GM20000 (cell line): Measurements from ENCODE around the gene ABCE1.

ENCODE experiments used
- DNase-seq: peaks from one replicate; pipeline ENCODE4 v3.0.0; 2012; ENCODE audit warnings: low spot score
- CTCF ChIP-seq: IDR thresholded peaks from 2 replicates; pipeline ENCODE4 v1.5.1; 2012; ENCODE audit warnings: mild to moderate bottlenecking, control low read depth; ENCODE audit errors: extremely low read depth, missing control alignments

Gene ABCE1

GRCh38 chr4:145132511-145133098 lies 34.5 kb downstream of the ABCE1 start:
- TF ChIP-seq CTCF = no peak
- peak; percentile 39 for DNase-seq

- peak; percentile 8 for DNase-seq
Observed at GRCh38 chr4:145136219-145136618, 38.1 kb downstream of the ABCE1 start.

GRCh38 chr4:145148980-145149379 lies 50.9 kb downstream of the ABCE1 start:
- no peak for DNase-seq
- TF ChIP-seq CTCF = no peak

GRCh38 chr4:145153181-145153903 lies 55.2 kb downstream of the ABCE1 start:
- TF ChIP-seq CTCF = no peak
- DNase-seq = no peak

- peak; percentile 14 for DNase-seq
- no peak for TF ChIP-seq CTCF
Observed at GRCh38 chr4:145153904-145154298, 55.8 kb downstream of the ABCE1 start.

GRCh38 chr4:145154573-145154972 lies 56.5 kb downstream of the ABCE1 start:
- TF ChIP-seq CTCF = peak; percentile 75
- DNase-seq = peak; percentile 12

- TF ChIP-seq CTCF = no peak
Observed at GRCh38 chr4:145155268-145155870, 57.3 kb downstream of the ABCE1 start.

More at GRCh38 chr4:145155268-145155870, 57.3 kb downstream of the ABCE1 start:
- no peak for DNase-seq
